Activated naive CD4-positive, alpha-beta T cell treated with Interleukin-2 at 50 U/mL for 16 hours (primary cell): ENCODE measurements around the gene DPYD.

Experiments used
- DNase-seq: peaks from one replicate; pipeline ENCODE4 v3.0.0-alpha.2; 2020

DPYD gene

GRCh38 chr1:97781762-97782337 is 139.0 kb downstream of the DPYD start:
- DNase-seq, result no peak

- DNase-seq, result no peak
Measured at GRCh38 chr1:97780884-97781283, 139.9 kb downstream of the DPYD start.

GRCh38 chr1:97778718-97779117 is 142.1 kb downstream of the DPYD start:
- DNase-seq, result no peak

DNA sequence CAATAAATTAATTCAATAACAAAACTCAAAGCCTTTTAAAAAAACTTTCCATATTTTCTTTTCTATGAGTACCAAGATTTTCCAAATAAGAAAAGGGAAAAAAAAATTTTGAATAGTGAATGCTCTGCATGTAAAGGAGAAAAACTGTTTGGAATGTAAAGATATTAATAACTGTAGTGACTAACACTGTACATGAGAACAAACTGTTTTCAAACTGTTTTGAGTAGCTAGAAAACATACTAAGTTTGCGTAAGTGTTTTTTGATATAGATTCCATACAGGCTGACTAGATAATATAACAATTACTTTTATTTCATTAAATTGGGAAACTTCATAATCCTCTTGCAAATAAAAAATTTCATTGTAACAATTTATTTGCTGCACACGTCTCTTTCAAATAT is 150.5 kb downstream of the DPYD start:
- no peak for DNase-seq

DNA sequence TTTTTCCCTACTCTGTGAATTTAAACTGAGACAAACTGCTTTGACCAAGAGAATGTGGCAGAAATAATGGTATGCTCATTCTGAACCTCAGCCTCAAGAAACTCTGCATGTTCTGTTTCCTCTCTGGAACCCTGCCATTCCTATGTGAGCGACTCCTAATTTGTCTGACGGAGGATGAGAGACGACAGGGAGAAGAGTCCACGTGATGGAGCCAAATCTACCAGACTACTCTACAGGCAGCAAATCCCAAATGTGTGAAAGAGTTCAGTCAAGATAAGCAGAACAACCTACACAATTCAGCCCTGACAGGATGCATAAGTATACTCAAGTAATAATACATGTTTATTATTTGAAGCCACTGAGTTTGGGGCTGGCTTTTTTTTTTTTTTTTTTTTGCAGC is 153.5 kb downstream of the DPYD start:
- DNase-seq, result no peak

- no peak for DNase-seq
Measured at GRCh38 chr1:97764991-97765390, 155.8 kb downstream of the DPYD start.

- no peak for DNase-seq
Measured at GRCh38 chr1:97761637-97762036, 159.2 kb downstream of the DPYD start.

DNA sequence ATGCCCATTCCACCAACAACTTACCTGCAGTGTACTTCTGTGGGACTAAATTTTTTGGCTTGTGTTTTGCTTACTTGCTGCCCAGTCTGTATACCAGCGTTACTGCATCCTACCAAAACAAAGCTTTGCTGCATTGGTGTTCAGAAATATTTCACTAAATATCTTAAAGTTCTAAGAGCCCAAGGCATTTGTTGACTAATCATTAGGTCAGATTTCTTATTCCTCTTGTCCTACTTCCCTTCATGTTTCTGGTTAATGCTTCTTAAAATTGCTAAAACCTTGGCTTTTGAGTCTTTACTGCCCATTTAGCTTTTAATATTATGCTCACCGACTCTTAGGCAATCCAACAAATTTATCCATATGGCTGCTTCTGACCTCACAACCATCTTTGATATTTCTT is 161.8 kb downstream of the DPYD start:
- no peak for DNase-seq

GRCh38 chr1:97758541-97759057 is 162.2 kb downstream of the DPYD start:
- DNase-seq, result no peak

- no peak for DNase-seq
Measured at GRCh38 chr1:97745912-97746311, 174.9 kb downstream of the DPYD start.

- no peak for DNase-seq
Measured at GRCh38 chr1:97744977-97745376, 175.9 kb downstream of the DPYD start.

DNA sequence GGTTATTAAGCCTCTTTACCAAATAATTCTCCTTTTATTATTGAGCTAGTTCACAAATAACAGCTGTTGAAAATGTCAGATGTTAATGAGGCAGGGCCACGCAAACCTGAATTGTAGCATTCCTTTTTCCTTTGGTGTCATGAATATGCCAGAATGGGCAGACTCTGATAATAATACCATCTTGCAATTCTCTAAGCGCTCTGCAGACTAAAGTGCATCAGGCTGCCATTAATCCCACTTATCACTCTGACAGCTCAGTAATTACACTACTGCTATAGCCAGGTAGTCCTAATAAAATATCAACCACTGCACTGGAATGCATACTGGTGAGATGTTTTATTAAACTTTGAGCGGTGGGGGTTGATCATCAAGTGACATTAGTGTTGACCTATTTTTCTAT is 177.7 kb downstream of the DPYD start:
- no peak for DNase-seq

DNA sequence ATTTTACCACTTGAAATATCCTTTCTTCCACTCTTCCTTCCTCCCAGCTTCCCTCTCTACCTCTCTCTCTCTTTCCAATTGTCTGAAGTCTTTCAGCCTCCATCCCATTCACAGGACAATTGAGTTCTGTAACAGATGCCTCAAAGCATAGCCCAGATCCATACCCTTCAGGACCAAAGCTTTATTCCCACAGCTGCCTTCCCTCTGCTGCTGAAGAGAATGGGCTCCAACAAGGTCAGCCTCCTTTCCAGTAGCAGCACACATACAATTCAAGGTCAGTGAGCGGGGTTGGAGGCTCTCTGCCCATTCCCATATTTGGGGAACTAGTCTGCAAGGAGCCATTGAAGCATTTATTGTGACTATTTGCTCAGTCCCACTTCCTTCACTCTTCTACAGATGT is 179.9 kb downstream of the DPYD start:
- no peak for DNase-seq

- no peak for DNase-seq
Measured at GRCh38 chr1:97739596-97740103, 181.2 kb downstream of the DPYD start.

DNA sequence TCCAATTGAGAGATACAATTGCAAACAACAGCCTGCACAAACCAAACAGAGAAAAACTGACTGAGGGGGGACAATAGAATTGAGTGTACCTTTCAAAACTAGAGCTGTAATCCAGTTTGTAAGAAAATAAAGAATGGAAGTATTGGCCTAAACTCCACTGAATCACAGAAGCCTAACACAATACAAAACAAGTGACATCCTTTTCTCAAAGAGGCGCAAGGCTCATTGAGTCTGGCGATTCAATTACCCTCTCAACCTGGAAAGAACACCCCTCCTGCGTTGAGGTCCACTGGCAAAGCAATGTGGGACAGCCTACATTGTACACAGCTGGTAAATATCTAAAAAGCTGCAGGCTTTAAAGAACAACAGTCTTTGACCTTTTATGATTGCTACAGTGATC is 182.6 kb downstream of the DPYD start:
- DNase-seq, result no peak

- DNase-seq, result no peak
Measured at GRCh38 chr1:97730271-97730670, 190.6 kb downstream of the DPYD start.

- no peak for DNase-seq
Measured at GRCh38 chr1:97728436-97728835, 192.4 kb downstream of the DPYD start.

DNA sequence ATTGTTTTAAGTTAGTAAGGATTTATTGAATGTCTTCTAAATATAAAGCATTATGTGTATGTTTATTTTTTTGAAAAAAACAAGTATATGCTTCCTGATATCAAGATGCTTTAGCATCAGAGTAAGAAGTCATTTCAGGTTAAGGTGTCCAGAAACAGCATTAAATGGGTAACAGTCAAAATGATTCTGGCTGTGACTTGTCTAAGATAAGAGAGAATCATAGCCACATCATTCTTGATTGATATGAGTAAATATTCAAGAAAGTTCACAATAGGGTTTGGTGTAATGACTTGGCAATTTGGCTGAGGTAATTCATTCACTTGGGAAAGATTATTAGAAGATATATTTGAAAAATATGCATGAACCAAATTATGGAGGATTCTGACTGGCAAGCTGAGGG is 193.8 kb downstream of the DPYD start:
- no peak for DNase-seq

DNA sequence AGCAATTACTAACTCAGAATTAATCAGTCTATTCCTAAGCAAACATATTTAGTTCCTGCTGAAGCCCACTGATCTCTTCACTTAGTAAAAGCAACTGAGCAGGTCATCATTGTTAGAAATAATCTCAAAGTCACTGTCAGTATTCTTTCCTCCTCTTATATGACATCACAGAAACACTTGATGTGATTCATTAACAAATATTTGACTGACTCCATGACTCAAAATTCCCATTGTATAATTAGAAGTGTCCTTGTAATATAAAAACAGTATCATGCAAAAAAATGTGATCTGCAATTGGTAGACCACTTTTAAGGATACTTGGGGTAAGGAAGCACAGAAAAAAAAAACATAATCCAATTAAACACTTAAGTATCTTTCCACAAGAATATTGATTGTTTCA is 194.4 kb downstream of the DPYD start:
- DNase-seq, result no peak

DNA sequence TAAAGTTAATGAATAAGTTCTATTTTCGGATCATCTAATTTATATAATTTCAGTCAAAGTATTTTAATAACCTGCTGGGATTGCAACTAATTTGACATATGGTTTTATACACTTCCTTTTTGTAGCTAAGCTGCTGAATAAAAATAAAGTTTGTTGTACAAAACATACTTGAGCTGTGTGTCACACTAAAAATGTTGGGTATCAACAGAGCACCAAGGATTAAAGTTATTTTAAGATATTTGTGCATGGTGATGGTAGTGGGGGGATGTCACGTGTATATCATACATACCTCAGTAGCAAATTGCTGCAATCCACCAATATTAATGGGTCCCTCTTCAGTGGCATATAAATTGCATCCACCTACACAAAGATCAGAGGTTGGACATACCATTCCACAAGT is 199.6 kb downstream of the DPYD start:
- DNase-seq, result no peak

- DNase-seq, result no peak
Measured at GRCh38 chr1:97712980-97713379, 207.9 kb downstream of the DPYD start.

DNA sequence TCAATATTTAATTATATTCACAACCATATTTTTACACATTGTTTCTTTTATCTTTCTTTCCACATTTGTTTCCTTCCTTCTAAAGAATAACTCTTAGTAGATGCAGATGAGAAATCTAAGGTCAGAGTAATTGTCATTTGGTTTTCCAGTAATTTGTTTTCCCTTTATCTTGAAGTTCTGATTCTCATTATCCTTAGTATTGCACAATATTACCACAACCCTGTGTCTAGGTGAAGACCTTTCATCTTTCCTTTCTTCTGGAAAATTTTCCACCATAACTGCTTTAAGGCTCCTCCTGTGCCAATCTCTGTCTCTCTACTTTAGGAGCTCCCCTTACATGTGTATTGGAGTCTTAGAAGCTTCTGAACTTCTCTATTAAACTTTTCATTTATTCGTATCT is 209.0 kb downstream of the DPYD start:
- no peak for DNase-seq

GRCh38 chr1:97693601-97694000 is 227.2 kb downstream of the DPYD start:
- no peak for DNase-seq

DNA sequence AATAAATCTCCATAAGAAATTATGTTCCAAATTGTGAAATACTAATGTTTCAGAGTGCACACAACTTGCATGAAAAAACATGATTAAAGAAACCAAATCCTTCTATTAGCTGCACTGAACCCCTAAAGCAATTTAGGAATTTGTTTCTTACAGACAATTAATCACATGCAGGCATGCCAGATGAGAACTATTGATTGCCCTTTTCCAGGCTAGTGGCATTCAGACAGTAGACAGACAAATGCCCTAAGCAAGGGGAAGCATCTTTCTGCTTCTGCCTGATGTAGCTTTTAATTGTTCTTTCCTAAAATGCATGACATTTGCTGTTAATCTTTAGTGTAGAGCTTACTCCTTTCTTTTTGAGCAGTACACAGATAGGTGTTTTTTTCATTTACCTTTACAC is 229.5 kb downstream of the DPYD start:
- DNase-seq, result no peak

DNA sequence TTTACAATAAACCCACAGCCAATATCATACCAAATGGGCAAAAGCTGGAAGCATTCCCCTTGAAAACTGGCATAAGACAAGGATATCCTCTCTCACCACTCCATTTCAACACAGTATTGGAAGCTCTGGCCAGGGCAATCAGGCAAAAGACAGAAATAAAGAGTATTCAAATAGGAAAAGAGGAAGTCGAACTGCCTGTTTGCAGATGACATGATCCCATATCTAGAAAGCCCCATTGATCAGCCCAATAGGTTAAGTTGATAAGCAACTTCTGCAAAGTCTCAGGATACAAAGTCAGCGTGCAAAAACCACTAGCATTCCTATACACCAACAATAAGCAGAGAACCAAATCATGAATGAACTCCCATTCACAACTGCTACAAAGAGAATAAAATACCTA is 235.5 kb downstream of the DPYD start:
- DNase-seq, result no peak
